Stimulated activated CD4-positive, alpha-beta T cell treated with anti-CD3 and anti-CD28 coated beads, Interleukin-2, amount 100 ng/mL, for 48 hours (primary cell): Measurements from ENCODE around the gene ICA1.
A peak's percentile ranks its signal among the peaks of the same experiment; 100 is the strongest.
"Not testable (repeated sequence)": the region's sequence is repeated elsewhere in the genome, so short reads cannot be mapped to it uniquely, and the experiment has no call there.

Source experiments
- DNase-seq, 2 donors: peaks; one replicate each; pipeline ENCODE4 v3.0.0-alpha.2; 2020

Gene ICA1

DNA sequence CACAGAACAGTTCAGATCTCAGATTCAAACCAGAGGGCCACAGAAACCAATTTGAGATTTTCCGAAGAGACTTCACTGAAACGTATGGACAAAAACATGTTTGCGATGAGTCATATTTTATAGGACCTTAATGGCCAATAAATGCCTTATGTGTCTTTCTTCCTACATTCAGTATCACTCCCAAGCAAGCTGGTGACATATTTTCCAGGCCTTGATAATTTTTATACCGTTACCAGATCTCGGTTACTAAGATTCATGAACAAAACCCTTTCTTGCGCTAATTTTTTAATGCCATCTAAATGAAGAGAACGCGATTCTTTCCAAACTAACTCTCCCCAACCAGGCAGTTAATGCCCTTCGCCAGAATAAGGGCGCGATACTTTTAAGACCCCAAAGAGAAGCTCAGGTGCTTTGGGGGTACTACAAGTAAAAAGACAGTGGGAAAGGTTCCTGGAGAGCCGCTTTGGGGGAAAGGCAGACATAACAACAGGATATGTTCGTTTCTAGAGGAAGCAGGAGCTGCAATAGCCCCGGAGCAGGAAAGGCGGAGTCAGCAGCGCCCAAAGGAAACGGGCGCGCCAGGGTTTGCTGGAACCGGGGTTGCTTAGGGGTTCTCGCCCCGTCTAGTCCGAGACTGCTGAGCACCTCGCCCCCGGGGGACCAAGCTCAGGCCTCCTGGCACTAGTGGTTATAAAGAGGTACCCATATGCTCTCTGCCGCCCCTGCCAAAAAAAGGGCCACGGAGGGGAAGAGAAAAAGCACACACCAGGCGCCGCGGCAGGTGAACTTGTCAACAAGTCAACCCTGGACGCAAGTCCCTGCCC is 884 bp downstream of the ICA1 start:
- peak; percentile 5 to 8 for DNase-seq

DNA sequence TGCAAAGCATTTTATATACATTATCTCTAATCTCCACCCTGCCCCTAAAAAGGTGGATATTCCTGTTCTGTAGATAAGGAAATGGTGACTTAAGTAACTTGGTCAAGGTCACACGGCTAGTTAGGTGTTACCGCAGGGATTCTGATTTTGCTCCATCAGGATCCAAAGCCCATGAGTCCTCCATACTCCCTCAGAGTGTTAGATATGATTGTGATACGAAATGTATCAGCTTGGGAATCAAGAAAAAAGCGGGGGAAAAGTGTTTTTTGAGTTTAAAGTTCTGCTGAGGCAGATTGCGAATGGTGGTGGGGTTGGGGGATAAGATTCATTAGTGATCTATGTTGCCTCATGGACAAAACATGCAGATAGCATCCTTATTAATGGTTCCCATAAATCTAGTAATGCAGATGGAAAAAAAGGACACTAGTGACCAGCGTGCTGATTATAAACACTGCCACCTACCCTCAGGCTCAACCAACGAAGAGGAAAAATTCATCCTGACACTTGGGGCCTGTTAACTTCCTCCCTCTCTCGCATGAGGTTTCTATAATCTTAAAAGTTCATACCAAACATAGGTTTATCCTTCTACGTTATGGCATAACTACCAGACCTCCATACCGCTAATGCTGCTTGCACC is 2.3 kb downstream of the ICA1 start:
- DNase-seq = no peak

DNA sequence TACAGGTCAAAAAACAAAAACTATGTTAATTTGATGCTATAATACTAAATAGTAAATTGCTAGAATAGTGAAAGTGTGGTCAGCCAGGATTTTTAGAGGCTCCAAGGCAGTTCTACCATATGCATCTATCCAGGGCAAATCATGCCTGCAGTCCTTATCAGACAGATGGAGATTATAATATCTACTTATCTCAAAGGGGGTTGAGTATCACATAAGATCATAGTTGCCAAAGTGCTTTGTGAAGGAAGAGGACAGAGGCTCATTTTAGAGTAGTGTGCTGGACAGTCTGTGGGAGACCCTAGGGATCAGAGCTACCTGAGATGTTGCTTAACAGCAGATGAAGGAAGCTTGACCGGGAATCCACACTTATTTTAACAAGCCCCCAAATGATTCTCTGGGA is 3.2 kb downstream of the ICA1 start:
- DNase-seq = no peak

DNA sequence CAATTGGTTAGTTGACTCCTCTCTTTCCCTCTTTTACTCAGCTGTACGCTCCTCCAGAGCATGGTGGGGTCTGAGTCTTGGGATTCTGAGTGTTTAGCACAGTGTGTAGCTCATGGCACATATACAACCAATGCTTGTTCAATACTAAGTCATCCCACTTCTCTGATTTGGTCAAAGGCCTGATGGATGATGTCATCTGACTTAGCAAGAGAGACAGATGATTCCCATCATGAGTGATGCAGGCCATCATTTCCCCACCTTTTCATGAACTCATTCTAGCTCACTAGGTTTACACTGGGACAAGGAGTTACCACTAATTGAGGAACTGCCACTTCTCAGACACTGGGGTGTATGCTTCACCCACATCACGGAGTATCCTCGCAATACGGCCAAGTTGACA is 3.8 kb downstream of the ICA1 start:
- no peak for DNase-seq

DNA sequence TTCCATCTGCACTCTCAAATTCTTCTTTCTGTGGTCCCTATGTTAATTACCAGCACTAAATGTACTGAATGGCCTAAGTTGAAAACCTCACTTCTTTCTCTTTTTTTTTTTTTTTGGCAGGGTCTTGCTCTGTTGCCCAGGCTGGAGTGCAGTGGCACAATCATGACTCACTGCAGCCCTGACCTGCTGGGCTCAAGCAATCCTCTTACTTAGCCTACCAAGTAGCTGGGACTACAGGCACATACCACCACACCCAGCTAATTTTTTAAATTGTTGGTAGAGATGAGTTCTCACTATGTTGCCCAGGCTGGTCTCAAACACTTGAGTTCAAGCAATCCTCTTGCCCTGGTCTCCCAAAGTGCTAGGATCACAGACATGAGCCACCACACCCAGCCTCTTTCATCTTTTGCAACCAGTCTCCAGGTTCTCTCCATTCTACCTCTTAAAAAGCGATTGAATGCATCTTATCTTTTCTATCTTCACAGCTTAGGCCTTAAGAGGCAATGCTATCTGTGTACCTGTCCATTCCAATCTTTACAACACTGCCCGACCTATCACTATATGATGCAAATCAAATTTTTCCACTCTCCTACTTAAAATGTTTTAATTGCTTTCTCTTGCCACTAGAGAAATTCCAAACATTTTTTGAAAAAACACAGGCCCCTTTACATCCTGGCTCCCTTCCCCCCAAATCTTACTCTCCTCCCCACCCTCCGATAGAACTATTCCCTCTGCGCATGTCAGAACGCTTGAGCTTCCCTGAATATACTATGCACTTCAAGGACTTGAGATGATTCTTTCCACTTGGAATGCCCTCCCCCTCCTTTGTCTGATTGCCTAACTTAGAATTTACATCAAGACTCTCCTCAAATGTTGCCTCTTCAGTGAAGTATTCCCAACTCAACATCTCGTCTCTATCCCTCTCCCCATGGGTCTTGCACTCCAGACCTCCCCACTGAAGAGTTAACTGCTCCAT is 6.0 kb downstream of the ICA1 start:
- DNase-seq = no peak

DNA sequence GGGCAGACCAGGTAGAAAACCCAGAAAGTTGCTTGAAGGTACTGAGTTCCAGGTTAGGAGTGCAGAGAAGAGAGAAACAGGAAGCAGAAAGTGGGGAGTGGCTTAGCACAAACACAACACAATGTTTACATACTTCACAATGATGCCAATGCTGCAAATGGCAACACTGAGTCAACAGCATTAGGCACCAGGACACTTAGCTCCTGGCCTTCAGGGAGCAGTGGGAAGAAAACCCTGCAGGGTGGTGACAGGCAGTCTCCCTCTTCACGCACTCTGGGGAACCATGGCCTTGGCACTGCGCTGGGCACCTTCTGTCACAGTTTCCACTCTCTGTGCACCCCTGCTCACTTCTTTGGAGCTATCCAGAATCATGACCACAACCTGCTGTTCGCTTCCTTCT is 7.3 kb downstream of the ICA1 start:
- DNase-seq = no peak

DNA sequence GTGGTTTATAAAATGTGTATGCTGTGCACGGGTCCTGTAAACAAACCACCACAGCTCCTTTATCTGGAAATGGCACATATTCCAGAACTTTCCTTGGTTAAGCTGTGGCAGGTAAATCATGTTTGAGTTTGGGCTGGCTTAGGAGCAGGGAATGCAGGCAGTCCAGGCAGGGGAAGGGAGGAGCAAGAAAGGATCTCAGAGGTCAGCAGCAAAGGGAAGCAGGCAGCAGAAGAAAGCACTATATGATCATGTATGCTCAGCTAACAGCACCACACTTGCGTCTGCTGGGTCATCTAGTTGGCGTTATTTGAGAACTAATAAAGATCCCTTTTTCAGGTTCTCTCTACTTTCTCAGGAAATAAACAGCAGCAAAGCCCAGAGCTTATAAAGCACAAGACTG is 7.8 kb downstream of the ICA1 start:
- no peak for DNase-seq

DNA sequence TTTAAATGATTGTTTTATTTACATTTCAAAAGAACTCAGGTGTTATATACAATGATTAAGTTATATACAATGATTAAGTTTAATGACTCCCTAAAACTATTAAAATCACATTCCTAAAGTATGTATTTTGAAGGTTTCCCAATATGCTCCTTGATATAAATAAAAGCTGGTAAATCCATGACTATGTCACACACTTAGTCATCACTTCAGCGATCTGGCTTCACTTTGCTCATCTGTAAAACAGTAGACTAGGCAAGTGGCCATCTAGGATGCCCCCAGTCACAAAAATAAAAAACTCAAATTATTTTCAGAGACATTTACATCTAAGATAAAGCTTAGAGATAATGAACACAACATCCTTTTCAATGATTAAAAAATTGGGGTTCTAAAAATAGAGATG is 10.8 kb downstream of the ICA1 start:
- no peak for DNase-seq

DNA sequence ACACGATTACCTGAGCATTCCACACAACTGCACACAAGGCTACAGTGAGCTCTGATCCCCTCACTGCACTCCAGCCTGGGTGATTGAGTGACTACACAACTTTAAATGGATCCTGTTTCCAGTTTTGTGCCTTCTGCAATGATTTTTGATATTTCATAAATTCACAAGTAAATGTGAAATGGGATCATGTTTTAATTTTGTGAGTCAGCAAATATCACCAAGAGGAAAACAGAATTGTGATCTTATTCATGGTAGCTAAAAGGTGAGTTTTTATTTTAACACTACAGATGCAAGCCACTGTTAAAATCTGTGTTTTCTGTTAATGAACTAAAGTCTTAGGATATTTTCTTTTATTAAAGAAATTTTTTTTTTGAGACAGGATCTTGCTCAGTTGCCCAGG is 11.4 kb downstream of the ICA1 start:
- no peak for DNase-seq

DNA sequence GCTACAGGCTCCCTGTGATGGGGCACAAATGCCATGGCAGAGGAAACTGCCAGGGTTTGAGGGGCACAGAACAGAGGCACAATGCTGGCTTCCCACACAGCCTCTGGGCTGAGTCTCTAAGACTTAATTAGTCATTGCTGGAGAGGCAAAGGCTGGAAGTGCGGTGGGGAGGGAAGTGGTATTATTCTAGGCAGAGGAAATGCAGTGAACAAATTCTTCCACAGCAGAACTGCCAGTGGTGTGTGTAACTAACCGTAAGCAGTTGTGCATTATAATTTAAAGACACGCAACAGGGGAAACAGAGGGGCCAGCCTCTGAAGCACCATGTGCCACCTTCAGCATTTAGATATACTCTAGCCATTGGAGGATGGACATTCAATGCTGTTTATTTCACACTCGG is 12.8 kb downstream of the ICA1 start:
- DNase-seq = no peak

DNA sequence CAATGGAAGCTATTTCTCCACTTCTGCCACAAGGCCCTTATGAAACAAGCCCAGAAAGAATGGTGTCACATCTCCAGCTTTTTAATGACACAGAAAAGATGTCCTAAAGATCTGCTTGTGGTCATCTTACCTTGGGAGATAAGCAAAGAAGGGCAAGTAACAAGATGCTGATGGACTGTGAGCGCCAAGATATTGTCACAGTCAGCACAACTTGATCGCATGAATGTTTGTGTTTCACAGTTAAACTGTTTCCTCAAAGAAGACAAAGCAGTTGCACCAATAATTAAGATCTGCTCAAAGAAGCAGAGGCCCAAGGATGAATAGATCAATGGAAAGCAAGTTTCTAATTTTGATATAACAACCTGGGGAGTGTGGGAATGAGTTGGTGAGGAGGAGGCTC is 15.9 kb downstream of the ICA1 start:
- DNase-seq = no peak

DNA sequence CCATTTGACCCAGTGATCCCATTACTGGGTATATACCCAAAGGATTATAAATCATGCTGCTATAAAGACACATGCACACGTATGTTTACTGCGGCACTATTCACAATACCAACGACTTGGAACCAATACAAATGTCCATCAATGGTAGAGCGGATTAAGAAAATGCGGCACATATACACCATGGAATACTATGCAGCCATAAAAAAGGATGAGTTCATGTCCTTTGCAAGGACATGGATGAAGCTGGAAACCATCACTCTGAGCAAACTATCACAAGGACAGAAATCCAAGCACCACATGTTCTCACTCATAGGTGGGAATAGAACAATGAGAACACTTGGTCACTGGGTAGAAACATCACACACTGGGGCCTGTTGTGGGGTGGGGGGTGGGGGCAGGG is 16.9 kb downstream of the ICA1 start:
- DNase-seq = not testable (repeated sequence)

DNA sequence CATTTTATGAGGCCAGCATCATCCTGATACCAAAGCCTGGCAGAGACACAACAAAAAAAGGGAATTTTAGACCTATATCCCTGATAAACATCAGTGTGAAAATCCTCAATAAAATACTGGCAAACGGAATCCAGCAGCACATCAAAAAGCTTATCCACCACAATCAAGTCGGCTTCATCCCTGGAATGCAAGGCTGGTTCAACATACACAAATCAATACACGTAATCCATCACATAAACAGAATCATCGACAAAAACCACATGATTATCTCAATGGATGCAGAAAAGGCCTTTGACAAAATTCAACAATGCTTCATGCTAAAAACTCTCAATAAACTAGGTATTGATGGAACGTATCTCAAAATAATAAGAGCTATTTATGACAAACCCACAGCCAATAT is 18.9 kb downstream of the ICA1 start:
- not testable (repeated sequence) for DNase-seq

DNA sequence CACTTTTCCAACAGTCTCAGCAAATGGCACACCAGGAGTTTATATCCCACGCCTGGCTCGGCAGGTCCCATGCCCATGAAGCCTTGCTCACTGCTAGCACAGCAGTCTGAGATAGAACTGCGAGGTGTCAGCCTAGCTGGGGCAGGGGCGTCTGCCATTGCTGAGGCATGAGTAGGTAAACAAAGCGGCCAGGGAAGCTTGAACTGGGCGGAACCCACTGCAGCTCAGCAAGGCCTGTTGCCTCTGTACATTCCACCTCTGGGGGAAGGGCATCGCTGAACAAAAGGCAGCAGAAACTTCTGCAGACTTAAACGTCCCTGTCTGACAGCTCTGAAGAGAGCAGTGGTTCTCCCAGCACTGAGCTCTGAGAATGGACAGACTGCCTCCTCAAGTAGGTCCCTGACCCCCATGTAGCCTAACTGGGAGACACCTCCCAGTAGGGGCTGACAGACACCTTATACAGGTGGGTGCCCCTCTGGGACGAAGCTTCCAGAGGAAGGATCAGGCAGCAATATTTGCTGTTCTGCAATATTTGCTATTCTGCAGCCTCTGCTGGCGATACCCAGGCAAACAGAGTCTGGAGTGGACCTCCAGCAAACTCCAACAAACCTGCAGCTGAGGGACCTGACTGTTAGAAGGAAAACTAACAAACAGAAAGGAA is 22.1 kb downstream of the ICA1 start:
- not testable (repeated sequence) for DNase-seq

DNA sequence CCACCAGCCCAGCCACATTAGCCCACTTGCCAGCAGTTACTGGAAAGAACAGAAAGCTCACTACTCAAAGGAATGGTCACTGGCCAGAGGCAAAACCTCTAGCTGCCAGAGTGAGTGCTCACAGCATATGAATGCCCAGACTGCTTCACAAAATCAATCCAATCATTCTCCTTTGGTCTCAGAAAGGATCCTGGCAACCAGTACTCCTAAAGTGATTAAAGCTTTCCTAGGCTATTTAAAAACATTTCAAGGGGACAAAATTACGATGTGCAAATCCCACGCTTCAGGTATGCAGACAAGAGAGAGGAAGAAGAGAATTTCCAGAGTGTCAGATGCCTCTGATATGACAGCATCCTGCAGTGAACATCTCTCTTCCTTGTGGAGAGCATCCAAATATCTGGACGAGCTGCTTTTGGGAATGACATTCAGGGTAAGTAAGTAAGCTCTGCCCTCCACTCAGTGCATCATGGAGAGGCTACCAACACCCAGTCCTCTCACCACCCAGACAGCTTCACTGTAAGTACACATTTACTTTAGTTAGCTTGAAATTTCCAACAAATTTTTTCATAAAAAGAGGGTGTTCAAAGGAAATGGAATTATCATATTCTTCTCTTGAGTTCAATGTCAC is 25.1 kb downstream of the ICA1 start:
- DNase-seq = no peak

DNA sequence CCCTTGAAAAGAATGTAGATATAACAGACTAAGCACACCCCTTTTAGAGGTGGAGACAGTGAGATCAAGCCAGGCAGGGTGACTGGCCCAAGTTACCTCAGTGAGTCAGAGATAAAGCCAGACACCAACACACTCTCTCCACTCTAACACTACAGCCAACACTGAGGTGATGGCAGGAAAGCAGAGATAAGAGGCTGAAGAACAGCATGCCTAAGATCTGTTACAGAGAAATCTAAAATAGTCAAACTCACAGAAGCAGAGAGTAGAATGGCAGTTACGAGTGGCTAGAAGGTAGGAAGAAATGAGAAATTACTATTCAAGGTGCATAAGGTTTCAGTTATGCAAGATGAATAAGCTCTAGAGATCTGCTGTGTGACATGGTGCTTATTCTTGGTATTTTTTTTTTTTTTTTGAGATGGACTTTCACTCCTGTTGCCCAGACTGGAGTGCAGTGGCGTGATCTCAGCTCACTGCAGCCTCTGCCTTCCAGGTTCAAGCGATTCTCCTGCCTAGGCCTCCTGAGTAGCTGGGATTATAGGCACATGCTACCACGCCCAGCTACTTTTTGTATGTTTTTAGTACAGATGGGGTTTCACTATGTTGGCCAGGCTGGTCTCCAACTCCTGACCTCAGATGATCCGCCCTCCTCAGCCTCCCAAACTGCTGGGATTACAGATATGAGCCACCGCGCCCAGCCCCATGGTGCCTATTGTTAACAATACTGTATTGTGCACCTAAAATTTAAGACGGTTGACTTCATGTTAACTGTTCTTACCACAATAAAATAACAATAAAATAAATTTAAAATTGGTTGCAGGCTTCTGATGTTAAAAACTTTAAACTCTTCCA is 28.7 kb downstream of the ICA1 start:
- DNase-seq = no peak

DNA sequence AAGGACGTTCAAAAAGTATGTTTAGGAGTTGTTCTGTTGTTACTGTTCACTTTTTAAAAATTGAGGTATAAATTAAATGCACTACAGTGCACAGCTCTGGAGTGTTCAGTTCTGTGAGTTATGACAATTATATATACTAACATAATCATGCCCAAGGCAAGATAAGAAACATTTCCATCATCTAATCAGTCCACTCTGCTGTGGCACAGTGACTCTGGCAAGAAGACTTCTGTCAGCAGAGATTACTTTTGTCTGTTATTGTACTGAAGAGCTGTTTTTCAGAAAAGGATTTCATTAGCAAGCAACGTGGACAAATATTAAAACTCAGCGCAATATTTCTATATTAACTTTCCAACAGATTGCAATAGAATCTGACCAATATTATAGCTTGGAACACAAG is 32.0 kb downstream of the ICA1 start:
- DNase-seq = no peak

DNA sequence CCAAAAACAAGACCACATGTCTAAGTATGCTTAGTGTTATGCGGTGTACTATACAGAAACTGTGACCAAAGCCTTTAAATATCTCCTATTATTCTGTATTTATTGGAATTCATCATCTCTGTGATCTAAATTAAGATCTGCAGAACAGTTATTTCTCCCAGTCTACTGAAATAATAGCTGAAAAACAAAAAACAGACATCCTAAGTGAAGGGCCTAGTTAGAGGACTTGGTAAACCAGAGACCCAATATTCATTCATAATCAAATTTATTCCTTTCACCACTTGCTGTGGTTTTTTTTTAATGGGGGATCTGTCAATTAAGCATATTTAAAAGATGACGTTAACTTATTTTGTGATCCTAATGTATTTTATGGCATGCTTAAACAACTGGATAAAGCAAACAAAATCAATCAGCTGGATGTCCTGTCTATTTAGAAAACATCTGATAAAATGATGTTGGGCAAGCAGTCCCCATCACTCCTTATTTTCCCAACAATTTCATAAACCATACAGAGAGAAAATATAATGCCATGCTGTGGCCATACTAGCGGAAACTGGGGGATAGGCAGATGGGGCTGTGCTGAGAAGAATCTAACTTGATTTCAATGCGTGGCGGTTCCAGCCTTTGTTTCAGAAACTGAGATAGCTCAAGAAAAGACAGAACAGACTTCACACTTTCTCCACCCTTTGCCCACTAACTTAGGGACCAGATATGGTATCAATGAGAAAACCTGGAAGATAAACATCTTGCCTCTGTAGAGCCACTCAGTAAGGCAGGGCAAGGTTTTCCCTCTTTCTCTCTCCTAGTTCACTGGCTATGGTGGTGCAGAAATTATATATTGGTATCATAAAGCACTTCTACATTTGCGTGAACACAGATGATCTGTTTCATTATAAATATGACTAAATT is 32.9 kb downstream of the ICA1 start:
- DNase-seq = no peak

DNA sequence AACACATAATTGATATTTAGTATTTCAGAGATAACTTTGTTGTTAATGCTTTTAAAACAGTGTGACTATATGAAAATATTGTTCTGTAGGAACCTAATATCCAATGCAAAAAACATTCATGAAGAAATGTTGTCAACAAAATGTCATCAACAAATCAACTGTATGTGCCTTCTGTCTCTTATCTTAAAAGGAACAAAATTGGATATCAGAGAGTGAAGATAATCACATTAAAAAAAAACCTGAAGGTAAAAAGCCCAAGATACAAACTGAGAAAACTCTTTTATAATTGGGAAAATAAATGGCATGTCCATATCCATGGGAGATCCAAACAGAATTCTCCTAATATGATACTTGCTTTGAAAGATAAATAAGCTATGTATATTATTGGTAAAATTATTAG is 33.9 kb downstream of the ICA1 start:
- no peak for DNase-seq

DNA sequence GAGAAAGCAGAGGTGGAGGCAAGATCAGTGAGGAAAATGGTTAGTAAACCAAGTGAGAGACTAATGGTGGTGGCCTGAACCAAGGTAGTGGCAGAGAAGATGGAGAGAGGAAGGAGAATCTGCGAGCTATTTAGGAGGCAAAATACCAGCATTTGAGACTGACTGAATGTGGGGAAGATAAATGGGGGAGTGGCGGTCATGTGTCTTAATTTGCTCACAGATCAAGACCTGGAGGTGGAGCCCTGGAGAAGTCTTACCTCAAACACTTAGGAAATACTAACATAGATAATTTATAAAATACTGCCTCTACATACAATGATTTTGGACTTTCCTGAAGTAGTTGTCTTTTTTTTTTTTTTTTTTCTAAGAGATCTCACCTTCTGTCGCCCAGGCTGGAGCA is 34.7 kb downstream of the ICA1 start:
- no peak for DNase-seq
